Right lobe of liver (tissue), 6 donors: Measurements from ENCODE around the gene M1AP. TPM values are rescaled to one million over a fixed set of nuclear protein-coding genes. Genes with fewer than 3 reads are reported as not detected.

Source experiments
- ATAC-seq, 4 donors: fragments of 200-7000 bp; cut with Tn5 transposase; one replicate each; pipeline ENCODE4 v1.9.1; 2020; ENCODE audit warnings: mild to moderate bottlenecking in 4 of 4, moderate library complexity in 4 of 4
- DNase-seq, 3 donors: peaks; one replicate each; pipeline ENCODE4 v3.0.0-alpha.2; 2020
- H3K27ac ChIP-seq, 3 donors: fragments of 200-600 bp; one replicate each; pipeline ENCODE4 v1.8.0; 2022
- H3K27me3 ChIP-seq, 2 donors: fragments of 200-600 bp; one replicate each; pipeline ENCODE4 v1.8.0; 2022
- H3K36me3 ChIP-seq, 4 donors: fragments of 200-600 bp; sonication (generic) in 1 of 4; one replicate each; pipeline versions ENCODE4 v1.5.1 to v1.8.0; 2017 to 2022; ENCODE audit warnings: control low read depth in 1 of 4
- H3K4me1 ChIP-seq, 4 donors: fragments of 200-600 bp; sonication (generic) in 1 of 4; one replicate each; pipeline versions ENCODE4 v1.5.1 to v1.8.0; 2017 to 2022; ENCODE audit warnings: control low read depth in 1 of 4
- H3K4me3 ChIP-seq, 3 donors: fragments of 200-600 bp; one replicate each; pipeline ENCODE4 v1.8.0; 2022
- H3K9me3 ChIP-seq, 4 donors: fragments of 200-600 bp; sonication (generic) in 1 of 4; one replicate each; pipeline versions ENCODE4 v1.5.1 to v1.8.0; 2017 to 2022; ENCODE audit warnings: control low read depth in 1 of 4
- POLR2A ChIP-seq: fragments of 450-650 bp; IDR thresholded peaks from one replicate; pipeline ENCODE4 v1.6.1; 2017; ENCODE audit warnings: antibody characterized with exemption, mild to moderate bottlenecking
- WGBS: methylation state at CpG from one replicate; pipeline ENCODE4 v1.1.6; 2018; ENCODE audit warnings: low coverage, low lambda C conversion rate; ENCODE audit not compliant: insufficient coverage; ENCODE audit errors: missing lambda C conversion rate; 5-methylcytosine and 5-hydroxymethylcytosine counted together
- intact Hi-C, 2 donors: fragments of 100-400 bp; cut with DNase I; formaldehyde crosslinking; loops; one replicate each; pipeline versions ENCODE4 v1.11.2 to v1.14.1; 2022
- total RNA-seq, 6 experiments: library from RNA; depleted of rRNA in 2 of 6; stranded (reverse); fragments of >200 nt in 2 of 6; fragmentation: NEBNext Ultra II Directional in 3 of 6; extraction: Animal tissue kit (Norgen Biotek cat#: 25700) in 3 of 6; gene quantifications; one replicate each; pipeline versions ENCODE4 v1.1.0 to v1.2.4, GENCODE V29; 2016 to 2023
- TF ChIP-seq, protein P1 (sequence below), 4 donors: fragments of 200-600 bp in 3 of 4; fragments of 450-650 bp in 1 of 4; IDR thresholded peaks; one replicate each; pipeline versions ENCODE4 v1.5.1 to v1.8.0; 2016 to 2022; ENCODE audit warnings: antibody characterized with exemption in 4 of 4, mild to moderate bottlenecking in 2 of 4
- donor health status: DM: no; HTN: yes; CAD: no.
- donor health status: DM: no; HTN: no; CAD: no.
- donor health status: DM: no; HTN: no; CAD: no.
- donor health status: DM: no; HTN: yes; CAD: no.
- donor health status: DM: no; HTN: yes; CAD: no.

The M1AP gene
- total RNA-seq, 6 experiments from 2014 or later = not detected

DNA sequence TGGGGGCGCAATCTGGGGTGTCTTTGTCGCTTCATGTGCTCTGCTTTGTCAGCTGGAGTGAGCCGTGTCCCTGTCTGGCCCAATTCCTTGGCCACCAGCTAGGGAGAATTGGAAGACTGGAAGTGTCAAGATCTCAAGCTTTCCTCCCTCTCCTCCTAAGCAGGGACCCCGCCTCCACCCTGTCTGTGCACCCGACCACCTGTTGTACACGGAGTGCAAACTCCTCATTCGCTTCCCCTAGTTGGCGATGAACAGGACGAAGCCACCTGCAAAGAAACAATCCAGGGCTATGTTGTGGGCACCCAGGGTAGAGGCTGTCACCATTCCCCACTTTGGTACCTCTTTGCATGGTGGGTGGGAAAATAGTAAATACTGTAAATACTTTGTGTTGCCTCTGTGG is 120.4 kb downstream of the M1AP start:
- Histone ChIP-seq H3K36me3 (peaks cover 0 to 22% (median 9%) of the 10 kb centered on the region in 4 donors), H3K27me3 (no peaks in the 10 kb centered on the region), H3K9me3 (no peaks in the 10 kb centered on the region), H3K4me3 (no peak overlapping the region), H3K27ac (no peak overlapping the region), H3K4me1 (peaks cover 0 to 19% (median 6%) of the 10 kb centered on the region in 4 donors)
- no peak for DNase-seq
- TF ChIP-seq, protein P1, sequence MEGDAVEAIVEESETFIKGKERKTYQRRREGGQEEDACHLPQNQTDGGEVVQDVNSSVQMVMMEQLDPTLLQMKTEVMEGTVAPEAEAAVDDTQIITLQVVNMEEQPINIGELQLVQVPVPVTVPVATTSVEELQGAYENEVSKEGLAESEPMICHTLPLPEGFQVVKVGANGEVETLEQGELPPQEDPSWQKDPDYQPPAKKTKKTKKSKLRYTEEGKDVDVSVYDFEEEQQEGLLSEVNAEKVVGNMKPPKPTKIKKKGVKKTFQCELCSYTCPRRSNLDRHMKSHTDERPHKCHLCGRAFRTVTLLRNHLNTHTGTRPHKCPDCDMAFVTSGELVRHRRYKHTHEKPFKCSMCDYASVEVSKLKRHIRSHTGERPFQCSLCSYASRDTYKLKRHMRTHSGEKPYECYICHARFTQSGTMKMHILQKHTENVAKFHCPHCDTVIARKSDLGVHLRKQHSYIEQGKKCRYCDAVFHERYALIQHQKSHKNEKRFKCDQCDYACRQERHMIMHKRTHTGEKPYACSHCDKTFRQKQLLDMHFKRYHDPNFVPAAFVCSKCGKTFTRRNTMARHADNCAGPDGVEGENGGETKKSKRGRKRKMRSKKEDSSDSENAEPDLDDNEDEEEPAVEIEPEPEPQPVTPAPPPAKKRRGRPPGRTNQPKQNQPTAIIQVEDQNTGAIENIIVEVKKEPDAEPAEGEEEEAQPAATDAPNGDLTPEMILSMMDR (IDR thresholded peaks at IDR 0.05) = no peak
- no peak for TF ChIP-seq POLR2A
- intact Hi-C loops = loop anchor here in 1 of 2 donors (5.0 kb wide), 1 partner anchor 40 kb away; no protein-coding TSS in a partner anchor
- ATAC-seq = no peak
- WGBS = 94% methylated on average over 6 of the region's 9 CpGs

DNA sequence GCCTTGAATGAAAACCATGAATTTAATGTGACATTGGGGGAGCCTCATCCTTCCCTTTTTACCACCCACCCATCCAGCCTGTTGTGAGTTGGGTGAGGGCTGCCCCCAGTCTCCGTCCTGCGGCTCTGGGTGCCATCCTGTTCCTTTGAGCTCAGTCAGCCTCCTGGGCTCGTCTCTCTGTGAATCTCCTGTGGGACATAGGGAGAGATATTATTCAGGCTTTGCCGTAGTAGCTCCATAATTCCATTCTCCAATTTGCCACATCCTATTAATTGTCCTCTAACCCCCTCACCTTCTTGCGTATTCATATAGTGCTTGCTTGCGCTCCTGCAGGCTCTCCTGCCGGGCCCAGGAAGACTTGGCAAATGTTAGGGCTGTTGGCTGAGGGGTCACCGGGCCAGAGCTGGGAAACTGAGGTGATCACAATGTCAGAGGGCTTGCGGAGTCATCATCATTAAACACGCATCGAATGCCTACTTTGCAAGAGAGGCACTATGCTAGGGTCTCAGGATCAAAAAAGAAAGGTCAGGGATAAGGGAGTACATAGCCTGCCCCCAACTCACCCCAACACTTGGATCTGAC is 121.4 kb downstream of the M1AP start:
- no peak for DNase-seq
- 93% methylated on average over 5 of the region's 11 CpGs for WGBS

DNA sequence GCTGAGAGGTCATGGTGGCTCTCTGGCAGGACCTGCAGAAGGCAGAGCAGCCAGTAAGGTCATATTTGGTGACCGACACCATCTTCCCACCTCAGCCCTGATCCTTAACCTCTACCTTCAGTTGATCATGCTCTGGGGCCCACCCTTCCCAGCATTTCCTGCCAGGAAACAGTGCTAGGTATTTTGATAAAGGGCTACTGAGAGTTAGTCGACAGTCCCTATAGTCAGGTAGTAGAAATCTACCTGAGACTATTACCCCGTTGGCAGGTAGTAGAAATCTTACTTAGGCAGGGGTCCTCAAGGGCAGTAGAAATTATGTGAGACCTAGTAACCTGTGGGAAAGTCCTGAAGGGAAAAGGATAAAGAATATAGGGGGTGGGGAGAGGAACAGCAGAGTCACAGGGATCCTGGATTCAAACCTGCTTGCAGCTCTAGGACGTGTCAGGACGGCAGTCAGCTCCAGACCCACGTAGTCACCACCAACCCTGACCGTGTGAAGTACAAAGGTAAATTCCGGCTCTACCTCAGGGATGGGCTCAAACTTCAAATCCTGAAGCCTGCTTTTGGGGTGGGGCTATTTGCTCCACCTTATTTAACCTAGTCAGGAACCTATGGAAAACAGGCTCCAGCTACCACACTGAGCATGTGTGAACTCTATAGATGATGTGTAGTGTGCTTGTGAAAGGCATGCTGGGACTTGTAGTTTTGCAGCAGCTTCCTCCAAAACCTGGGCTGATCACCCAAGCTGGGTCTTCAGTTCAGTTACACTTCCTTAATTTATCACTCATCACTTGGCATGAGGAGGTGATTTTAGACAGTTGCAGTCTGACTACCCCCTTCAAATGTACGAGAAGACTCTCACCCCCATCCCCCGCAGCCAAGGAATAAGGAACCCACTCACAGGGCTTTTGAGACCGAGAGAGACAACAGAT is 122.1 kb downstream of the M1AP start, which contains the start of gene DQX1:
Gene DQX1, minus strand, starts transcription at position 515 of the 932 bp plus-strand sequence. Its CDS starts 502 bp downstream, at position 13.
- Histone ChIP-seq H3K36me3 (peaks cover 0 to 20% (median 9%) of the 10 kb centered on the region in 4 donors), H3K4me1 (peaks cover 0 to 16% (median 6%) of the 10 kb centered on the region in 4 donors), H3K27me3 (no peaks in the 10 kb centered on the region), H3K27ac (no peak within 1 kb of the TSS), H3K9me3 (no peaks in the 10 kb centered on the region), H3K4me3 (no peak within 1 kb of the TSS)
- no peak for DNase-seq
- no peak for ATAC-seq
- 78% methylated on average over 9 of the region's 11 CpGs for WGBS
- intact Hi-C loops = loop anchor here in 1 of 2 donors (5.0 kb wide), 1 partner anchor 39 kb away; no protein-coding TSS in a partner anchor
- TF ChIP-seq, protein P1 (IDR thresholded peaks at IDR 0.05) = no peak
- no peak for TF ChIP-seq POLR2A

More for the DNA sequence above, 121.4 kb downstream of the M1AP start:
- TF ChIP-seq, protein P1 (IDR thresholded peaks at IDR 0.05) = no peak
- TF ChIP-seq POLR2A = no peak
- H3K4me1 ChIP-seq = peaks cover 0 to 19% (median 6%) of the 10 kb centered on the region in 4 donors
- no peak overlapping the region for H3K4me3 ChIP-seq
- intact Hi-C loops = loop anchor here in 1 of 2 donors (5.0 kb wide), 1 partner anchor 39 kb away; no protein-coding TSS in a partner anchor
- ATAC-seq = no peak
- H3K27ac ChIP-seq = no peak overlapping the region
- H3K9me3 ChIP-seq = no peaks in the 10 kb centered on the region
- peaks cover 0 to 20% (median 9%) of the 10 kb centered on the region in 4 donors for H3K36me3 ChIP-seq
- no peaks in the 10 kb centered on the region for H3K27me3 ChIP-seq

DNA sequence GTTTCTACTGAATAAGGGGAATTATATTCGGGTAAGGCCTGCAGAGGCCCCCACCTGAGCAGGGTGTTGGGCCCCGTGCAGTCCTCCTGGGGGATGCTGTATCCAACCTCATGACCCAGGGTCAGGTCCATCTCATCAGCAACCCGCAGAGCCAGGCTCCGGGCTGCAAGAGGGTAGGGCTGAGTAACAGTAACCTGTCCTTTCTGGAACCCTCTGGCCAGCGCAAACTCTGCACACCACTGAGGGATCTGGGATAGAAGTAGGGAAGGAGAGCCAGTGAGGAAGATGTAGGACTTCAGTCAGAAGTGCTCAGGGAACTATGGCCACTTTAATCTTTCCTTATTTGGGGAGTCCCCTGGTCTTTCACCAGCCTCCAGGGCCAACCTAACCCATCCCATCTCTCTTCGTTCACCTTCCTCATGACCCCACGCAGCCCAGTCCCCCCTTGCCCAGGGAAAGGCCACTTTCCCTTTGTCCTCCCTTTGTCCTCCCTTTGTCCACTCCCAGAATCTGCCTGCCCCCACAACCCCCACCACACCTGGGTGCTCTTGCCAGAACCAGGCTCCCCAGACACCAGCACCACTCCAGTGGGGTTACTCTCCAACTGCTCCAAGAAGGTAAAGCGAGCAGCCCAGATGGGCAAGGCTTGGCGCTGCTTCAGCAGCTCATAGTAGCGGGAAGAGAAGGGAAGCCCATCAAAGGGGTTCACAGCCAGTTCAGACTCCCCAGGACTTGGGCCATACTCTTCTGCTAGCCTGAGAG is 123.0 kb downstream of the M1AP start:
- no peak for DNase-seq

More for the DNA sequence above, 123.0 kb downstream of the M1AP start:
- Histone ChIP-seq H3K9me3 (no peaks in the 10 kb centered on the region), H3K36me3 (peaks cover 0 to 20% (median 9%) of the 10 kb centered on the region in 4 donors), H3K27ac (no peak overlapping the region), H3K4me1 (peaks cover 0 to 11% (median 4%) of the 10 kb centered on the region in 4 donors), H3K4me3 (no peak overlapping the region), H3K27me3 (no peaks in the 10 kb centered on the region)
- TF ChIP-seq, protein P1 (IDR thresholded peaks at IDR 0.05) = no peak
- no peak for TF ChIP-seq POLR2A
- intact Hi-C loops = loop anchor here in 1 of 2 donors (5.0 kb wide), 1 partner anchor 38 kb away; no protein-coding TSS in a partner anchor
- WGBS = 91% methylated on average over 3 of the region's 10 CpGs
- no peak for ATAC-seq
